Suprapubic skin (tissue), 4 donors: ENCODE results near the gene TMEM260. TPM values are rescaled to one million over a fixed set of nuclear protein-coding genes. Genes with fewer than 3 reads are reported as not detected.
"Not testable (repeated sequence)": the region's sequence is repeated elsewhere in the genome, so short reads cannot be mapped to it uniquely, and the experiment has no call there.

Experiments used
- DNase-seq, 2 donors: peaks; one replicate each; pipeline ENCODE4 v3.0.0-alpha.2; 2019; ENCODE audit warnings: low spot score in 2 of 2
- H3K27ac ChIP-seq: fragments of 200-600 bp; sonication (generic); one replicate; pipeline ENCODE4 v1.5.1; 2019
- H3K27me3 ChIP-seq: fragments of 200-600 bp; sonication (generic); one replicate; pipeline ENCODE4 v1.5.1; 2019
- H3K36me3 ChIP-seq: fragments of 200-600 bp; sonication (generic); one replicate; pipeline ENCODE4 v1.5.1; 2019
- H3K4me1 ChIP-seq: fragments of 200-600 bp; sonication (generic); one replicate; pipeline ENCODE4 v1.5.1; 2019
- H3K4me3 ChIP-seq: fragments of 200-600 bp; sonication (generic); one replicate; pipeline ENCODE4 v1.5.1; 2019; ENCODE audit warnings: mild to moderate bottlenecking
- H3K9me3 ChIP-seq: fragments of 200-600 bp; sonication (generic); one replicate; pipeline ENCODE4 v1.5.1; 2019
- EP300 ChIP-seq: sonication (generic); formaldehyde crosslinking; IDR thresholded peaks from one replicate; pipeline ENCODE4 v1.6.1; 2017; ENCODE audit warnings: antibody characterized with exemption
- POLR2A ChIP-seq, 2 donors: fragments of 450-650 bp; IDR thresholded peaks; one replicate each; pipeline ENCODE4 v1.6.1; 2017; ENCODE audit warnings: antibody characterized with exemption in 2 of 2, mild to moderate bottlenecking in 2 of 2, moderate library complexity in 2 of 2
- POLR2AphosphoS5 ChIP-seq, 3 donors: sonication (generic); formaldehyde crosslinking; IDR thresholded peaks; one replicate each; pipeline ENCODE4 v1.6.1; 2017; ENCODE audit warnings: antibody characterized with exemption in 3 of 3
- WGBS: methylation state at CpG from one replicate; pipeline ENCODE4 v1.1.5; 2018; 5-methylcytosine and 5-hydroxymethylcytosine counted together
- total RNA-seq, 4 donors: library from RNA; depleted of rRNA; stranded (reverse); fragments of >200 nt; gene quantifications; one replicate each; pipeline ENCODE4 v1.1.0, GENCODE V29; 2016
- TF ChIP-seq, protein P1 (sequence below), 2 donors: fragments of 200-600 bp in 1 of 2; fragments of 450-650 bp in 1 of 2; sonication (generic) in 1 of 2; IDR thresholded peaks; one replicate each; pipeline ENCODE4 v1.5.1; 2016 to 2019; ENCODE audit warnings: antibody characterized with exemption in 2 of 2, mild to moderate bottlenecking in 1 of 2, moderate library complexity in 1 of 2

TMEM260 gene
- total RNA-seq, 4 donors from 2014 or later: 15.4 to 34.1 (median 19.5) TPM

DNA sequence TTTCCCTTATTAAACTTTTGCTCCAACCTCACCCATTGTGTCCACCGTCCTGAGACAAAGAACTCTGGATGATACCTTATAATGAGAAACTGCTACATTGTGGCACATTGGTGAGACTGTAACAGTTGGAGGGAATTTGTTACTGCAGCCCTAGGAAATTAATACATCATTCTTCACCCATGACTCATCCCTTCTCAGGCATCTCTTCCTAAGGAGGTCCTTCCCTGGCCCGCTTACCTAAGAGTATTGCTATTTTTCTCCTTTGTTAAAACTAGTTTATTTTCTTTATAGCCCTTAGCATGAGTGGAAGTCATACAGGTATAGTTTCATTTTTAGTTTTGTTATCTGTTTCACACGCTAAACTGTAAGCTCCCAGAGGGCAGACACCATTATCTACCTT lies 87.1 kb downstream of the TMEM260 start:
- TF ChIP-seq EP300 (no peak), POLR2AphosphoS5 (IDR thresholded peaks at IDR 0.05) (no peak), POLR2A (IDR thresholded peaks at IDR 0.05) (no peak)
- TF ChIP-seq, protein P1, sequence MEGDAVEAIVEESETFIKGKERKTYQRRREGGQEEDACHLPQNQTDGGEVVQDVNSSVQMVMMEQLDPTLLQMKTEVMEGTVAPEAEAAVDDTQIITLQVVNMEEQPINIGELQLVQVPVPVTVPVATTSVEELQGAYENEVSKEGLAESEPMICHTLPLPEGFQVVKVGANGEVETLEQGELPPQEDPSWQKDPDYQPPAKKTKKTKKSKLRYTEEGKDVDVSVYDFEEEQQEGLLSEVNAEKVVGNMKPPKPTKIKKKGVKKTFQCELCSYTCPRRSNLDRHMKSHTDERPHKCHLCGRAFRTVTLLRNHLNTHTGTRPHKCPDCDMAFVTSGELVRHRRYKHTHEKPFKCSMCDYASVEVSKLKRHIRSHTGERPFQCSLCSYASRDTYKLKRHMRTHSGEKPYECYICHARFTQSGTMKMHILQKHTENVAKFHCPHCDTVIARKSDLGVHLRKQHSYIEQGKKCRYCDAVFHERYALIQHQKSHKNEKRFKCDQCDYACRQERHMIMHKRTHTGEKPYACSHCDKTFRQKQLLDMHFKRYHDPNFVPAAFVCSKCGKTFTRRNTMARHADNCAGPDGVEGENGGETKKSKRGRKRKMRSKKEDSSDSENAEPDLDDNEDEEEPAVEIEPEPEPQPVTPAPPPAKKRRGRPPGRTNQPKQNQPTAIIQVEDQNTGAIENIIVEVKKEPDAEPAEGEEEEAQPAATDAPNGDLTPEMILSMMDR (IDR thresholded peaks at IDR 0.05): no peak
- WGBS: 68% methylated on average over 3 of the region's 3 CpGs
- H3K9me3 ChIP-seq: no peaks in the 10 kb centered on the region

DNA sequence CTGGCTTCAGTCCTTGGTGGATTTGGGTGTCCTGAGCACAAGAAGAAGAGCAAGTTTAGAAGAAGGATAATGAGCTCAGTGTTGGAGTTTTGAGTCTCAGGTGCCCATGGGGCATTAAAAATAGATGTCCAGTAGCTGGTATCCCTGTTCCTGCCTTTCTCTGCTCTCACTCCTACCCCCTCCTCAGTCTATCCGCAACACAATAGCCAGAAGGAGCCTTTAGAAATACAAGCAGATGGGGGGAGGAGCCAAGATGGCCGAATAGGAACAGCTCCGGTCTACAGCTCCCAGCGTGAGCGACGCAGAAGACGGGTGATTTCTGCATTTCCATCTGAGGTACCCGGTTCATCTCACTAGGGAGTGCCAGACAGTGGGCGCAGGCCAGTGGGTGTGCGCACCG lies 87.7 kb downstream of the TMEM260 start:
- 71% methylated on average over 6 of the region's 11 CpGs for WGBS
- H3K4me3 ChIP-seq, H3K36me3 ChIP-seq, H3K4me1 ChIP-seq, H3K9me3 ChIP-seq, H3K27ac ChIP-seq, DNase-seq, H3K27me3 ChIP-seq: not testable (repeated sequence)

More for the DNA sequence above, 87.1 kb downstream of the TMEM260 start:
- Histone ChIP-seq H3K4me3 (no peak overlapping the region), H3K36me3 (no peaks in the 10 kb centered on the region), H3K27me3 (no peaks in the 10 kb centered on the region), H3K4me1 (no peaks in the 10 kb centered on the region), H3K27ac (no peak overlapping the region)
- no peak for DNase-seq

DNA sequence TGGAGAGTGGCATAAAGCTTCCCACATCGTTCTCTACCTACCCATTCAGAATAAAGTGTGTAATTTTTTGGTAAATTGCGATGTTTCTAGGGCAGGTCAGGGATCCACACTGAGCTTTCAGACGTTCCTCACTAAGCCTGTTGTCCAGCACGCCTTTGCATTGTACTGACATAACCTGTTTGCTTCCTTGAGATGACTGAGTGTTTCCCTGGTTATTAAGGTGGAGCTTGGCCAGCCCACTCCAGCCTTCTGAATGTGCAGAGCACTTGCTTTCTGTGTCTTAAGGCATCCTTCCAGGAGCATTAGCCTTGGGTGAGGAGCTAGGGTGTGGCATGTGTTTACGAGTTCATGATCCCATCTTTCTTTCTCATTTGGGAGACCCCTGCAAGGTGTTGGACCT lies 96.4 kb downstream of the TMEM260 start:
- DNase-seq: no peak
- TF ChIP-seq, protein P1 (IDR thresholded peaks at IDR 0.05): no peak
- TF ChIP-seq POLR2AphosphoS5 (IDR thresholded peaks at IDR 0.05): no peak
- no peak for TF ChIP-seq EP300
- TF ChIP-seq POLR2A (IDR thresholded peaks at IDR 0.05): no peak
- H3K27ac ChIP-seq: no peak overlapping the region
- no peaks in the 10 kb centered on the region for H3K36me3 ChIP-seq
- no peaks in the 10 kb centered on the region for H3K27me3 ChIP-seq
- WGBS: 40% methylated on average over 5 of the region's 5 CpGs
- H3K9me3 ChIP-seq: no peaks in the 10 kb centered on the region
- H3K4me3 ChIP-seq: no peak overlapping the region
- H3K4me1 ChIP-seq: no peaks in the 10 kb centered on the region

DNA sequence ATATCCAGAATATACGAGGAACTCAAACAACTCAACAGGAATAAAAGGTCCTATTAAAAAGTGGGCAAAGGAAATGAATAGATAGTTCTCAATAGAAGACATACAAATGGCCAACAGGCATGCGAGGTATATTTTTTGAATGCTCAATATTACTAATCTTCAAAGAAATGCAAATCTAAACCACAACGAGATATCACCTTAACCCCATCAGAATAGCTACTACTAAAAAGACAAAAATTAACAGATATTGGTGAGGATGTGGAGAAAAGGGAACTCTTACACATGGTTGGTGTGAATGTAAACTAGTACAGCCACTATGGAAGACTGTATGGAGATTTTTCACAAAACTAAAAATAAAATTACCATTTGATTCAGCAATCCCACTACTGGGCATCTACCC lies 99.2 kb downstream of the TMEM260 start:
- WGBS: 80% methylated on average over 3 of the region's 3 CpGs
- Histone ChIP-seq H3K4me1 (no peaks in the 10 kb centered on the region), H3K36me3 (no peaks in the 10 kb centered on the region), H3K27ac (no peak overlapping the region), H3K27me3 (no peaks in the 10 kb centered on the region), H3K4me3 (no peak overlapping the region), H3K9me3 (no peaks in the 10 kb centered on the region)
- TF ChIP-seq, protein P1 (IDR thresholded peaks at IDR 0.05): no peak
- TF ChIP-seq EP300 (no peak), POLR2A (IDR thresholded peaks at IDR 0.05) (no peak), POLR2AphosphoS5 (IDR thresholded peaks at IDR 0.05) (no peak)
- DNase-seq: no peak

DNA sequence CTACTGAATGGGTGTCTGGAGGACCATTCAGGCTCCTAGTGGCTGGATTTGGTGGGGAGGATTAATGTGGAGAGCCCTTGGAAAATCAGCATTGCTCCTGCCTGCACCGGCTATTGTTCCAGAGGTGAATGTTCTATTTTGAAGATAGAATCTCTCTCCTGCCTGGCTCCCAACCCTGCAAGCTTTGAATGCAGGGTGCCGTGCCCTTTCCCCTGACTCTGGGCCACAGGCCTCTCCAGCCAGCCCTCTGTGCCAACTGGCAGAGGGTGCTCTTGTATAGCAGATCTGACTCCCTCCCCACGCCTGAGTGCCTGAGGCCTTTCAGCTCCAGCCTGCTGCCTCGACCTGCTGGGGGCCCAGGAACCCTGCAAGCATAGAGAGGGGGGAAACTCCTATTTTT lies 106.8 kb downstream of the TMEM260 start:
- Histone ChIP-seq H3K4me3 (no peak overlapping the region), H3K4me1 (no peaks in the 10 kb centered on the region), H3K27ac (no peak overlapping the region), H3K27me3 (no peaks in the 10 kb centered on the region), H3K36me3 (no peaks in the 10 kb centered on the region), H3K9me3 (no peaks in the 10 kb centered on the region)
- WGBS: 19% methylated on average over 4 of the region's 4 CpGs
- no peak for DNase-seq
- TF ChIP-seq EP300 (no peak), POLR2A (IDR thresholded peaks at IDR 0.05) (no peak), POLR2AphosphoS5 (IDR thresholded peaks at IDR 0.05) (no peak)
- TF ChIP-seq, protein P1 (IDR thresholded peaks at IDR 0.05): no peak

DNA sequence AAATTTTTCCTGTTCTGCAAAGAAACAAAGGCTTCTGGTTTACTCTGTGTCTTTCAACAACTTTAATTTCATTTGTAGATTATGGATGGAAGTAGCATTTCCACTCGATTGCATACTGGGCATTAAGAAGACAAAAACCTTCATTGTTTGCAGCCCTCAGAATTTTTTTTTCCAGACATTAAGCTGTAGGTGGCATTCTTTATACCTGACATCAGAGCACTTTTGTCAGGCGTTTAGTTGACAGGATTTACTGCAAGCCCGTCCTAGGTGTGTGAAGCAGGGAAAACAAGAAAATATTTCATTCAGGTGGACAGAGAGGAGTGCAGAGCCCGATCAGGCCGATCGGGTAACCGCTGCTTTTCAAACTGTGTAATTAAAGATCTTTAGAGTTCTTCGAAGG lies 107.5 kb downstream of the TMEM260 start:
- Histone ChIP-seq H3K4me3 (no peak overlapping the region), H3K27me3 (no peaks in the 10 kb centered on the region), H3K4me1 (no peaks in the 10 kb centered on the region), H3K9me3 (no peaks in the 10 kb centered on the region), H3K27ac (no peak overlapping the region), H3K36me3 (no peaks in the 10 kb centered on the region)
- no peak for DNase-seq
- TF ChIP-seq POLR2AphosphoS5 (IDR thresholded peaks at IDR 0.05) (no peak), POLR2A (IDR thresholded peaks at IDR 0.05) (no peak), EP300 (no peak)
- TF ChIP-seq, protein P1 (IDR thresholded peaks at IDR 0.05): no peak
- WGBS: 55% methylated on average over 8 of the region's 8 CpGs
